ENCODE results near the gene CDC23.

DNA sequence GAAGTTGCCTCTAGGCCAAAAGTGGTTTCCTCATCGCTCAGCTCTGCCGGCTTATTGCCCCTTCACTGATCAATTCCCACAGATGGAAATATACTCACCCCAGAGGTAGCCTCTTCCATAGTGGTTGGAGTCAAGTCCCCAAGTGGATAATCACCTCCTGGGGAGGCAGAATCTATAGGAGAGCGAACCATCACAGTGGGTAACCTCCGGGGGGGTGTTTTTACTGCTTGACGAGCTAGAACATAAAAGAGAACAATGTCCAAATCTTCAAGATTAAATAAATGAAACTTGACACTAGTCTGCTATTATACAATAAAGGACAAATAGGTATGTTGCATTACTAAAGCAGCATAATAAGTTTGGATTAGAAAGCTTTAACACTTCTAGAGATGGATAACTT, 44.0 kb downstream of the CDC23 start:
- TF ChIP-seq, protein P1, sequence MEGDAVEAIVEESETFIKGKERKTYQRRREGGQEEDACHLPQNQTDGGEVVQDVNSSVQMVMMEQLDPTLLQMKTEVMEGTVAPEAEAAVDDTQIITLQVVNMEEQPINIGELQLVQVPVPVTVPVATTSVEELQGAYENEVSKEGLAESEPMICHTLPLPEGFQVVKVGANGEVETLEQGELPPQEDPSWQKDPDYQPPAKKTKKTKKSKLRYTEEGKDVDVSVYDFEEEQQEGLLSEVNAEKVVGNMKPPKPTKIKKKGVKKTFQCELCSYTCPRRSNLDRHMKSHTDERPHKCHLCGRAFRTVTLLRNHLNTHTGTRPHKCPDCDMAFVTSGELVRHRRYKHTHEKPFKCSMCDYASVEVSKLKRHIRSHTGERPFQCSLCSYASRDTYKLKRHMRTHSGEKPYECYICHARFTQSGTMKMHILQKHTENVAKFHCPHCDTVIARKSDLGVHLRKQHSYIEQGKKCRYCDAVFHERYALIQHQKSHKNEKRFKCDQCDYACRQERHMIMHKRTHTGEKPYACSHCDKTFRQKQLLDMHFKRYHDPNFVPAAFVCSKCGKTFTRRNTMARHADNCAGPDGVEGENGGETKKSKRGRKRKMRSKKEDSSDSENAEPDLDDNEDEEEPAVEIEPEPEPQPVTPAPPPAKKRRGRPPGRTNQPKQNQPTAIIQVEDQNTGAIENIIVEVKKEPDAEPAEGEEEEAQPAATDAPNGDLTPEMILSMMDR (conservative IDR thresholded peaks at IDR 0.05 in 1 of 2, IDR thresholded peaks at IDR 0.05 in 1 of 2; ENCODE audit: extremely low read depth in 1 of 2, insufficient read depth in 1 of 2, low read depth in 1 of 2, low read length in 2 of 2) = no peak
- no peak for TF ChIP-seq EZH2 (IDR thresholded peaks at IDR 0.05; ENCODE audit: borderline replicate concordance, low read length)

All from mammary epithelial cell (primary cell).